ENCODE data around the gene GRIN2B. TPM values are rescaled to one million over a fixed set of nuclear protein-coding genes. Genes with fewer than 3 reads are reported as not detected.

The GRIN2B gene
- total RNA-seq, 1 experiment from 2014 or later: 1.6 TPM

GRCh38 chr12:13973996-13974395 lies 7.4 kb downstream of the GRIN2B start (continued):
- TF ChIP-seq ZBTB43 (CRISPR knock-in tag; IDR thresholded peaks at IDR 0.05) (no peak), PREB (CRISPR knock-in tag; IDR thresholded peaks at IDR 0.05; ENCODE audit: borderline replicate concordance) (no peak), AFF4 (CRISPR knock-in tag; IDR thresholded peaks at IDR 0.05; ENCODE audit: borderline replicate concordance) (no peak), MXD4 (CRISPR knock-in tag; IDR thresholded peaks at IDR 0.05; ENCODE audit: borderline replicate concordance) (no peak), TP53 (CRISPR knock-in tag; IDR thresholded peaks at IDR 0.05) (no peak)

- Mint-ChIP-seq H3K36me3 (no peaks in the 10 kb centered on the region), H3K27me3 (ENCODE audit: low read depth) (peaks cover 4% of the 10 kb centered on the region), H3K4me3 (no peak overlapping the region), H3K27ac (no peak overlapping the region), H3K9me3 (no peaks in the 10 kb centered on the region), H3K4me1 (peaks cover 23% of the 10 kb centered on the region)
- no peak for TF ChIP-seq GRHL2 (CRISPR knock-in tag; IDR thresholded peaks at IDR 0.05; ENCODE audit: insufficient replicate concordance, severe bottlenecking)
- no peak for TF ChIP-seq GTF2I (CRISPR knock-in tag; conservative IDR thresholded peaks at IDR 0.05)
- TF ChIP-seq ZNF425 (CRISPR knock-in tag; conservative IDR thresholded peaks at IDR 0.05): no peak
- no peak for TF ChIP-seq ZNF317 (CRISPR knock-in tag; IDR thresholded peaks at IDR 0.05; ENCODE audit: borderline replicate concordance, low read depth)
- TF ChIP-seq ELF4 (CRISPR knock-in tag; IDR thresholded peaks at IDR 0.05; ENCODE audit: low read depth): no peak
- no peak for TF ChIP-seq IRF1 (CRISPR knock-in tag; IDR thresholded peaks at IDR 0.05)
- no peak for TF ChIP-seq ESRRA (CRISPR knock-in tag; IDR thresholded peaks at IDR 0.05; ENCODE audit: borderline replicate concordance)
- no peak for TF ChIP-seq ATF6 (CRISPR knock-in tag; IDR thresholded peaks at IDR 0.05)
- TF ChIP-seq MYBL2 (CRISPR knock-in tag; IDR thresholded peaks at IDR 0.05): no peak
- TF ChIP-seq ERG (CRISPR knock-in tag; IDR thresholded peaks at IDR 0.05): no peak
- TF ChIP-seq PRRX2 (CRISPR knock-in tag; IDR thresholded peaks at IDR 0.05): no peak
- no peak for TF ChIP-seq IRF2 (CRISPR knock-in tag; IDR thresholded peaks at IDR 0.05; ENCODE audit: borderline replicate concordance, low read depth)
- TF ChIP-seq CDX4 (CRISPR knock-in tag; IDR thresholded peaks at IDR 0.05; ENCODE audit: borderline replicate concordance): no peak
- TF ChIP-seq ZNF232 (CRISPR knock-in tag; IDR thresholded peaks at IDR 0.05): no peak
- POLR2A ChIA-PET: no interaction called here
- DNase-seq (ENCODE audit: low spot score): no peak
- CTCF ChIA-PET: interaction anchor here (1.5 to 5.2 kb wide), 3 partner anchors 11 to 107 kb away, joined by 3 to 42 read pairs (median 4); partner anchors contain the start of gene GRIN2B
- ATAC-seq: peak; percentile 51
These were observed 10.6 kb downstream of the GRIN2B start for GRCh38 chr12:13970803-13971202.

All from WTC11 (cell line).